Right lobe of liver (tissue), 4 donors: ENCODE results near the gene CPNE9.

Source experiments
- CTCF ChIP-seq, 4 donors: fragments of 200-600 bp in 3 of 4; fragments of 450-650 bp in 1 of 4; IDR thresholded peaks; one replicate each; pipeline versions ENCODE4 v1.5.1 to v1.8.0; 2016 to 2022; ENCODE audit warnings: antibody characterized with exemption in 4 of 4, mild to moderate bottlenecking in 2 of 4
- POLR2A ChIP-seq: fragments of 450-650 bp; IDR thresholded peaks from one replicate; pipeline ENCODE4 v1.6.1; 2017; ENCODE audit warnings: antibody characterized with exemption, mild to moderate bottlenecking
- donor health status: DM: no; HTN: no; CAD: no.
- donor health status: DM: no; HTN: no; CAD: no.
- donor health status: DM: no; HTN: yes; CAD: no.

DNA sequence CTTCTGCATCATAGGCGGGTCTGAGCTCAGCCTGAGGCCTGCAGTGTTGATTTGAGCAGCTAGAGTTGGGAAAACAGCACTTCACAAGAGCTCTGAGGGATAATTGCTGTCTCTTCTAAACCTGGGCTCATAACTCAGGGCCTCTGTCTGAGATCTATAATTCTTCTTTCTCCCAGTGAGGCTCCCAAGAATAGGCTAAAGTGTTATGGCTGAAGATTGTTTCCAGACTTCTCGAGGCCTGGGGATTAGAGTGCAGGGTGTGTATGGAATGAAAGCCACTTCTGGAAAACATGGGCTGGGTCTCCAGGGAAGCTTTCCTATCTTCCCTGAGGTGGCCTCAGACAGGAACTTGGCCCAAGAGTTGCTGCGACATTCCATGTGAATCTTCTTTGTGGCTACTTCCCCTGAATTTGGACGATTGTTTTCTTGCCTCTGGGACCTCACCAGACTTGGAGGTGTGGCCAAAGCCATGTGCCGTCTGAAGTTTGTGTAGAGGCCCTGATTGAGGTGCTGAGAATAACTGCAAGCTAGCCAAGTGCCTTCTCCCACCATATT is 27.8 kb upstream of the CPNE9 start:
- no peak for TF ChIP-seq CTCF (IDR thresholded peaks at IDR 0.05)
- TF ChIP-seq POLR2A, result no peak
